ENCODE data around the gene KCND2.

GRCh38 chr7:120472892-120473291 is 199.9 kb downstream of the KCND2 start:
- TF ChIP-seq, protein P1, sequence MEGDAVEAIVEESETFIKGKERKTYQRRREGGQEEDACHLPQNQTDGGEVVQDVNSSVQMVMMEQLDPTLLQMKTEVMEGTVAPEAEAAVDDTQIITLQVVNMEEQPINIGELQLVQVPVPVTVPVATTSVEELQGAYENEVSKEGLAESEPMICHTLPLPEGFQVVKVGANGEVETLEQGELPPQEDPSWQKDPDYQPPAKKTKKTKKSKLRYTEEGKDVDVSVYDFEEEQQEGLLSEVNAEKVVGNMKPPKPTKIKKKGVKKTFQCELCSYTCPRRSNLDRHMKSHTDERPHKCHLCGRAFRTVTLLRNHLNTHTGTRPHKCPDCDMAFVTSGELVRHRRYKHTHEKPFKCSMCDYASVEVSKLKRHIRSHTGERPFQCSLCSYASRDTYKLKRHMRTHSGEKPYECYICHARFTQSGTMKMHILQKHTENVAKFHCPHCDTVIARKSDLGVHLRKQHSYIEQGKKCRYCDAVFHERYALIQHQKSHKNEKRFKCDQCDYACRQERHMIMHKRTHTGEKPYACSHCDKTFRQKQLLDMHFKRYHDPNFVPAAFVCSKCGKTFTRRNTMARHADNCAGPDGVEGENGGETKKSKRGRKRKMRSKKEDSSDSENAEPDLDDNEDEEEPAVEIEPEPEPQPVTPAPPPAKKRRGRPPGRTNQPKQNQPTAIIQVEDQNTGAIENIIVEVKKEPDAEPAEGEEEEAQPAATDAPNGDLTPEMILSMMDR (IDR thresholded peaks at IDR 0.05): no peak
- TF ChIP-seq, protein P2, sequence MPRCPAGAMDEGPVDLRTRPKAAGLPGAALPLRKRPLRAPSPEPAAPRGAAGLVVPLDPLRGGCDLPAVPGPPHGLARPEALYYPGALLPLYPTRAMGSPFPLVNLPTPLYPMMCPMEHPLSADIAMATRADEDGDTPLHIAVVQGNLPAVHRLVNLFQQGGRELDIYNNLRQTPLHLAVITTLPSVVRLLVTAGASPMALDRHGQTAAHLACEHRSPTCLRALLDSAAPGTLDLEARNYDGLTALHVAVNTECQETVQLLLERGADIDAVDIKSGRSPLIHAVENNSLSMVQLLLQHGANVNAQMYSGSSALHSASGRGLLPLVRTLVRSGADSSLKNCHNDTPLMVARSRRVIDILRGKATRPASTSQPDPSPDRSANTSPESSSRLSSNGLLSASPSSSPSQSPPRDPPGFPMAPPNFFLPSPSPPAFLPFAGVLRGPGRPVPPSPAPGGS (IDR thresholded peaks at IDR 0.05): no peak
- TF ChIP-seq FOSL2 (IDR thresholded peaks at IDR 0.05) (no peak), FOSL2 (CRISPR knock-in tag; IDR thresholded peaks at IDR 0.05) (no peak), POLR2A (IDR thresholded peaks at IDR 0.05; ENCODE audit: low read length) (no peak), MAFK (IDR thresholded peaks at IDR 0.05; ENCODE audit: partially characterized antibody) (no peak), MAZ (IDR thresholded peaks at IDR 0.05; ENCODE audit: borderline replicate concordance, low read depth, low read length) (no peak), HDAC2 (IDR thresholded peaks at IDR 0.05) (no peak)
- TF ChIP-seq, protein P3, sequence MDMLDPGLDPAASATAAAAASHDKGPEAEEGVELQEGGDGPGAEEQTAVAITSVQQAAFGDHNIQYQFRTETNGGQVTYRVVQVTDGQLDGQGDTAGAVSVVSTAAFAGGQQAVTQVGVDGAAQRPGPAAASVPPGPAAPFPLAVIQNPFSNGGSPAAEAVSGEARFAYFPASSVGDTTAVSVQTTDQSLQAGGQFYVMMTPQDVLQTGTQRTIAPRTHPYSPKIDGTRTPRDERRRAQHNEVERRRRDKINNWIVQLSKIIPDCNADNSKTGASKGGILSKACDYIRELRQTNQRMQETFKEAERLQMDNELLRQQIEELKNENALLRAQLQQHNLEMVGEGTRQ (IDR thresholded peaks at IDR 0.05): no peak
